Measurements from ENCODE around the gene SIM1. TPM values are rescaled to one million over a fixed set of nuclear protein-coding genes. Genes with fewer than 3 reads are reported as not detected.

Gene SIM1
- total RNA-seq, 1 donor, result 0.36 TPM

GRCh38 chr6:100456141-100456907 lies 8.4 kb downstream of the SIM1 start:
- TF ChIP-seq, protein P1, sequence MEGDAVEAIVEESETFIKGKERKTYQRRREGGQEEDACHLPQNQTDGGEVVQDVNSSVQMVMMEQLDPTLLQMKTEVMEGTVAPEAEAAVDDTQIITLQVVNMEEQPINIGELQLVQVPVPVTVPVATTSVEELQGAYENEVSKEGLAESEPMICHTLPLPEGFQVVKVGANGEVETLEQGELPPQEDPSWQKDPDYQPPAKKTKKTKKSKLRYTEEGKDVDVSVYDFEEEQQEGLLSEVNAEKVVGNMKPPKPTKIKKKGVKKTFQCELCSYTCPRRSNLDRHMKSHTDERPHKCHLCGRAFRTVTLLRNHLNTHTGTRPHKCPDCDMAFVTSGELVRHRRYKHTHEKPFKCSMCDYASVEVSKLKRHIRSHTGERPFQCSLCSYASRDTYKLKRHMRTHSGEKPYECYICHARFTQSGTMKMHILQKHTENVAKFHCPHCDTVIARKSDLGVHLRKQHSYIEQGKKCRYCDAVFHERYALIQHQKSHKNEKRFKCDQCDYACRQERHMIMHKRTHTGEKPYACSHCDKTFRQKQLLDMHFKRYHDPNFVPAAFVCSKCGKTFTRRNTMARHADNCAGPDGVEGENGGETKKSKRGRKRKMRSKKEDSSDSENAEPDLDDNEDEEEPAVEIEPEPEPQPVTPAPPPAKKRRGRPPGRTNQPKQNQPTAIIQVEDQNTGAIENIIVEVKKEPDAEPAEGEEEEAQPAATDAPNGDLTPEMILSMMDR (IDR thresholded peaks at IDR 0.05; ENCODE audit: extremely low read depth, low read depth, low read length), result no peak
- DNase-seq (ENCODE audit: insufficient read length, low spot score, missing footprints), result peak; percentile 47
- Histone ChIP-seq H3K36me3 (ENCODE audit: insufficient read depth, low read length) (no peaks in the 10 kb centered on the region), H3K27me3 (ENCODE audit: insufficient read depth, low read length) (peaks cover 100% of the 10 kb centered on the region), H2AFZ (ENCODE audit: low read length) (no peak overlapping the region), H3K4me1 (ENCODE audit: insufficient read depth, low read length) (no peaks in the 10 kb centered on the region), H3K9me3 (ENCODE audit: low read depth, low read length) (no peaks in the 10 kb centered on the region), H3K27ac (ENCODE audit: low read depth, low read length) (no peak overlapping the region), H3K4me2 (ENCODE audit: insufficient read depth, low read length) (no peak overlapping the region), H3K4me3 (ENCODE audit: insufficient read depth, low read length) (no peak overlapping the region), H4K20me1 (ENCODE audit: insufficient read depth, low read length) (peaks cover 7% of the 10 kb centered on the region), H3K79me2 (ENCODE audit: insufficient read depth, low read length) (no peaks in the 10 kb centered on the region)

- Histone ChIP-seq H3K79me2 (ENCODE audit: insufficient read depth, low read length) (no peaks in the 10 kb centered on the region), H4K20me1 (ENCODE audit: insufficient read depth, low read length) (peaks cover 7% of the 10 kb centered on the region), H3K4me3 (ENCODE audit: insufficient read depth, low read length) (no peak overlapping the region), H3K27me3 (ENCODE audit: insufficient read depth, low read length) (peaks cover 100% of the 10 kb centered on the region), H3K4me1 (ENCODE audit: insufficient read depth, low read length) (no peaks in the 10 kb centered on the region), H3K9me3 (ENCODE audit: low read depth, low read length) (no peaks in the 10 kb centered on the region), H2AFZ (ENCODE audit: low read length) (no peak overlapping the region), H3K36me3 (ENCODE audit: insufficient read depth, low read length) (no peaks in the 10 kb centered on the region), H3K27ac (ENCODE audit: low read depth, low read length) (no peak overlapping the region), H3K4me2 (ENCODE audit: insufficient read depth, low read length) (no peak overlapping the region)
- peak; percentile 47 for DNase-seq (ENCODE audit: insufficient read length, low spot score, missing footprints)
- TF ChIP-seq, protein P1 (IDR thresholded peaks at IDR 0.05; ENCODE audit: extremely low read depth, low read depth, low read length), result no peak
Measured at GRCh38 chr6:100455230-100456124, 9.2 kb downstream of the SIM1 start.

- TF ChIP-seq, protein P1 (IDR thresholded peaks at IDR 0.05; ENCODE audit: extremely low read depth, low read depth, low read length), result no peak
- H3K4me2 ChIP-seq (ENCODE audit: insufficient read depth, low read length), result no peak overlapping the region
- H3K4me3 ChIP-seq (ENCODE audit: insufficient read depth, low read length), result no peak overlapping the region
Measured at GRCh38 chr6:100454551-100455229, 10.0 kb downstream of the SIM1 start.

More at GRCh38 chr6:100454551-100455229, 10.0 kb downstream of the SIM1 start:
- H3K79me2 ChIP-seq (ENCODE audit: insufficient read depth, low read length), result no peaks in the 10 kb centered on the region
- no peaks in the 10 kb centered on the region for H3K9me3 ChIP-seq (ENCODE audit: low read depth, low read length)
- peak; percentile 70 for DNase-seq (ENCODE audit: insufficient read length, low spot score, missing footprints)
- no peaks in the 10 kb centered on the region for H3K36me3 ChIP-seq (ENCODE audit: insufficient read depth, low read length)
- H4K20me1 ChIP-seq (ENCODE audit: insufficient read depth, low read length), result peaks cover 7% of the 10 kb centered on the region
- no peak overlapping the region for H3K27ac ChIP-seq (ENCODE audit: low read depth, low read length)
- H3K4me1 ChIP-seq (ENCODE audit: insufficient read depth, low read length), result no peaks in the 10 kb centered on the region
- H3K27me3 ChIP-seq (ENCODE audit: insufficient read depth, low read length), result peaks cover 100% of the 10 kb centered on the region
- no peak overlapping the region for H2AFZ ChIP-seq (ENCODE audit: low read length)
